ELR (cell line): ENCODE results near the gene TSSK2.
"Not testable (repeated sequence)": the region's sequence is repeated elsewhere in the genome, so short reads cannot be mapped to it uniquely, and the experiment has no call there.

Experiments used
- DNase-seq: peaks from one replicate; pipeline ENCODE4 v3.0.0-alpha.2; 2015; ENCODE audit warnings: low read depth

Gene TSSK2

DNA sequence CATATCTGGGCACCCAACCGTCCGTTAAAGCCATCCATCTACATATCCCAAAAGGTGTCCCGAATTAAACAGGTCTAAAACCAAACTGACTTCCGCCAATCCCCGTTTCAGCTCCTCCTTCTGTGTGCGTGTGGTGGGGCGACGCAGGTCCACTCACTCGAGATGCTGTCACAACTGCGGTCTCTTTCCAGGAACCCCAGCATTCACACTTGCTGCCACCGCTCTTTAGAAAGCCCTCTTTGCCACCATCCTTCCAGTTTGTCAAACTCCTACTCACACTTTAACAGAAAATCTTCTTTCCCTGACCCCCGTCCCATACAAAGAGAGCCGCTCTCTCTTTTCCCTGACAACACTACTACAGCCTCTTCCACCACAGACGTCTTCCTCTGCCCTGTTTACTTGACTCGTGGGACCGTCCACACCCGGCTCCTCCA lies 12.9 kb downstream of the TSSK2 start:
- peak; percentile 47 for DNase-seq

DNA sequence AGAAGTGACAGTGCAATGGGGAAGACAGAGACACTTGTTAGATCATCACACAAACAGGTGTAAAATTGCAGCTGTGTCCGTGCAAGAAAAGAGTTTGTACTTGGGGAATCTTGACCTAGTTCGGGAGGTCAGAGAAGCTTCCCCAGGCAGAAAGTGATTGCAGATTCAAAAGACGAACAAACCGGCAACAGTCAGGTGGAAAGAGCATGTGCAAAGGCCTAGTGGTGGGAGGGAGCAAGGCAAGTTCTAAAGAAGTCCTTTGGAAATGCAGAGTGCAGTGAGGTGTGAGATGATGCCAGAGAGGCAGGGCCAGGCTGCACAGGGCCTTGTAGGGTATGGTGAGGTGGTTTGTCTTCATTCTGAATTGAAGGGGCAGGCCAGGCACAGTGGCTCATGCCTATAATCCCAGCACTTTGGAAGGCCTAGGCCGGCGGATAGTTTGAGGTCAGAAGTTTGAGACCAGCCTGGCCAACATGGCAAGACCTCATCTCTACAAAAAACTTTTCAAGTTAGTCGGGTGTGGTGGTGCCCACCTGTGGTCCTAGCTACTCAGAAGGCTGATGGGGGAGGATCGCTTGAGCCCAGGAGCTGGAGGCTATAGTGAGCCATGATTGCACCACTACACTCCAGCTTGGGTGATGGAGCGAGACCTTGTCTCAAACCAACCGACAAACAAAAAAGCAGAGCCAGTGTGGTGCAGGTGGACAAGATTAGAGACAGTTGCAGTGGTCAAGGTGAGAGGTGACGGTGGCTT lies 15.3 kb downstream of the TSSK2 start:
- DNase-seq: peak; percentile 17

DNA sequence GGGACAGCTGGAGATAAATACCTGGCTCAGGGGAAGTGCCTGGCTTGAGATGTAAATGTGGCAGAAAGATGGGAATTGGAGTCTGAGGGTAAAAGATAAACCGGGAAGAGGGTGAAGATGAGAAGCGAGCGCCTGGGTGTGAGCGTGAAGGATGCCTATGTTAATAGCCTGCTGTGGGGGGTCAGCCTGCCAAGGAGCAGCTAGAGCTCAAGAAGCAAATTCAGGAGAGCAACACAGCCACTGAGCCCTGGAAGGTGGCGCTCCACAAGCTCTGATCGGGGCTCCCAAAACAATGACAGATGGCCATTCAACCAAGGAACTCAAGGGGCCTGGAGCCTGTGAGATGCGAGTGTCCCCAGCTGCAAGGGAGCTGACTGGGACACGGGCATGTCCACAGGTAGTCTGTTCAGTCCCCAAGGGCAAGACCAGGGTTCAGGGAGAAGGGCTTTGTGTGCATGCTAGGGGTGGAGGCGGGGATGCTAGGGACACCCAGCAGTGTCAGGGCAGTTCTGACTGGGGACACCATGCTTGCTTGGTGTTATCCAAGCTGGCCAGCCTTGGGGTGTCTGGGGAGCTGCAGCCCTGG lies 16.2 kb downstream of the TSSK2 start:
- no peak for DNase-seq

DNA sequence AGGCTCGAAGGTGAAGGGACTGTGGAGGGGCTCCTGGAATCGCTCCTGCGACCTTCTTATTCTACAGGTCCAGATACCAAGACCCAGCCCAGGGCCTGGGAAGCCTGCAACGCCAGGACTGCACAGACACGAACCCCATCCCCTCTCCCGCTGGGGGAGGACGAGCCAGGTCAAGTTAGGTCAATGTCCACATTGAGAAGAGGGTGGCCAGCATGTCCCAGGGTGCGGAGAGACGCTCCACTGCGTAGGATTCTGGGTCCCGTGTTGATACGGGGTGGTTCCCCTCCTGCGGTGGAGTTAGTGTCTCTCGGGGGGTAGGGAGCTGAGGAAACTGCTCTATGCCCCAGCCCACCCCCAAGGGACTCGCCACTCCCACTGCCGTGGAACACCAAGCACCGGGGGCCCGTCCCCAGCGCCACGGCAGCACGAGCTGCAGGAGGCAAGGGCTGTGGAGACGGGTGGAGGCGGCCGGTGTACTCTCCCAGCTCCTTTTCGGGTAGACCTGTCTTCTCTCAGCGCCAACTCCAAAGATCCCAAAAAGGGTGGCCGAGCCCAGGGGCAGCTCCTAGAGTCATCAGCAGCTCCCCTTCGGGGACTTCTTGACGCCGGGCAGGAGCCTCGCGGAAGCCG lies 17.4 kb downstream of the TSSK2 start:
- DNase-seq: no peak

DNA sequence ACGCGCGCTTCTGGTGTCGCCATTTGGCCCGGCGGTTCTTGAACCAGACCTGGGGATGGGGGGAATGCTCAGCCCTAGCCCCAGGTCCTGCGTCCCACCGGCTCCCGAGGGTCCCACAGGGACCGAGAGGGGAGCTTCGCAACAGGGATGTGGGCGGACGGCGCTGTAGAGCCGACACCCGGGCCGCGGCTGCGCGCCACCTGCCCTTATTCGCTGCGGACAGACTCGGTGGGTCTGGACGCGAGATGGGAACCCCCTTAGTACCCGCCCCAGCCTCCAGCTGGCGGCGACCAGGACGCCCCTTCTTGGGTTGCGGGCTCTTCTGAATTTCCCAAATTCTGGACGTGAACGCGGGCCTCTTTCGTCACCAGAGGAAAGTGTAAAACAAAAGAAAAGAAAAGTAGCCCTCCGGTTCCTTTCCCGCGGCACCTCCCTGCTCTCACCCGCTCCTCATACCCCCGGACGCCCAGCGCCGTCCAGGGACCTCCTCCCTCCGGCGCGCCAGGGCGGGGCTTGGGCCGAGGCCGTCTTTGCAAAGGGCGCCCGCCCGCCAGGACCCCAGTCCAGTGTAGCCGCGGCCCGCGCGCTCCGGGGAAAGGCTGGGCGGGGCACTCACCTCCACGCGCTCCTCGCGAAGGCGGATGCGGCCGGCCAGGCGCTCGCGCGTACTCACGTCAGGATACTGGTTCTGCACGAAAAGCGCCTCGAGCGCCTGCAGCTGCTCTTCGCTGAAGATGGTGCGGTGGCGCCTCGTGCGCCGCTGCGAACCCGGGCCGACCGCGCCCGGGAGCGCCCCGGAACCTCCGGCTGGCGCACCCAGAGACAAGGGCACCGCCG lies 18.2 kb downstream of the TSSK2 start:
- no peak for DNase-seq

DNA sequence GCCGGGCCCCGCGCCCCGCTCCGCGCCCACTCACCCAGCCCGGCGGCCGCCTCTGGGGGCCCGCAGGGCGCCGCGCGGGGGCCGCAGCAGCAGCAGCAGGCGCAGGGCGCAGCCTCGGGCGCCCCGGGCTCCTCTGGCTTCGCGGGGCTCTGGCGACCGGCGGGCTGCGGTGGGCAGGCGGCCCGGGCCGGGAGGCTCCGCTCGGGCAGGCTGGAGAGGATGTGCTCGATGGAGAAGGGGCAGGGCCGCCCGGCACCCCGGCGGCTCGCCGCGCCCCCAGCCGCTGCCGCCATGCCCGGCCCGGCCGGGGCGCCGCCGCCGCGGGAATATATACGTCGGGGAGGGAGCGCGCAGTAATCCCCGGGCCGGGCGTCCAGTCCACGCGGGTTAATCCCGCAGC lies 18.9 kb downstream of the TSSK2 start, which contains the start of gene GSC2:
TSS of gene GSC2 (minus strand) at position 302 of the 400 bp plus-strand sequence. CDS start at position 293, 9 bp downstream.
- DNase-seq: no peak

DNA sequence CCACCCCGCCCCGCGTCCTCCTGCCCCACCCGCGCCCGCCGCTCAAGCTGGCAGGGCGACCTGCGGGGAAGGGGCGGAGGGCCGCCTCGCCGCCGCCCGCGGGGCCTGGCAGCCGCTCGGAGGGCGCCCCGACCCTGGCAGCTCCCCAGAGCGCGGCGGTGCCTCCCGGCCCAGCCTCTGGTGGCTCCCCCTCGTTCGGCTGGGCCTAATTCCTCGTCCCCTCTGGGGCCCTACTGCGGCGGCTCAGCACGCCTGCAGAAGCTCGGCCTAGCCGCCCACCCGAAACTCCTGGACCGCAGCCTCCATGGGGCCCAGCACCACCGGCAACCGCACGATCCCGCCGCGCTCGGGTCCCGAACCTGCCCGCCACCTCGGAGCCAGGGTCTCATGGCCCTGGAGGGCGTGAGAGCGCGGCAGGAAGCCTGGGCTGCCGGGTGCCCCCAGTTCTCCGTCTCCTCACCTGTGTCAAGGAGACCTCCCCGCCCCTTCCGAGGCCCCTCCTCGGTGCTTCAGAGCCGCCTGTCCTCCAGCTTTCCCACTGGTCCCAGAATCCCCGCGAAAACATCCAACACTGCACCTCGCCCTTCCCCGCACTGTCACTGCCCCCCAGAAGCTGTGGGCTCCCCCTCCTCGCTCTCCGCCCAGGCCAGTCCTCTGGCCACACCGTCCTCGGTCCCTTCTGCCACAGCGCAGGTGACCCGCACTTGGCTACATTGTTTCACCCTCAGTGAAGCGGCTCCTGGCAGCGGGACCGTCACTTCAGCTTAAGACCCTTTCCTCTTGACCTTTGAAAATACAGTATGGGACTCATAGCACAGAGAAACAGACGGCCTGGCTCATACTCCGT lies 19.6 kb downstream of the TSSK2 start:
- DNase-seq: no peak

DNA sequence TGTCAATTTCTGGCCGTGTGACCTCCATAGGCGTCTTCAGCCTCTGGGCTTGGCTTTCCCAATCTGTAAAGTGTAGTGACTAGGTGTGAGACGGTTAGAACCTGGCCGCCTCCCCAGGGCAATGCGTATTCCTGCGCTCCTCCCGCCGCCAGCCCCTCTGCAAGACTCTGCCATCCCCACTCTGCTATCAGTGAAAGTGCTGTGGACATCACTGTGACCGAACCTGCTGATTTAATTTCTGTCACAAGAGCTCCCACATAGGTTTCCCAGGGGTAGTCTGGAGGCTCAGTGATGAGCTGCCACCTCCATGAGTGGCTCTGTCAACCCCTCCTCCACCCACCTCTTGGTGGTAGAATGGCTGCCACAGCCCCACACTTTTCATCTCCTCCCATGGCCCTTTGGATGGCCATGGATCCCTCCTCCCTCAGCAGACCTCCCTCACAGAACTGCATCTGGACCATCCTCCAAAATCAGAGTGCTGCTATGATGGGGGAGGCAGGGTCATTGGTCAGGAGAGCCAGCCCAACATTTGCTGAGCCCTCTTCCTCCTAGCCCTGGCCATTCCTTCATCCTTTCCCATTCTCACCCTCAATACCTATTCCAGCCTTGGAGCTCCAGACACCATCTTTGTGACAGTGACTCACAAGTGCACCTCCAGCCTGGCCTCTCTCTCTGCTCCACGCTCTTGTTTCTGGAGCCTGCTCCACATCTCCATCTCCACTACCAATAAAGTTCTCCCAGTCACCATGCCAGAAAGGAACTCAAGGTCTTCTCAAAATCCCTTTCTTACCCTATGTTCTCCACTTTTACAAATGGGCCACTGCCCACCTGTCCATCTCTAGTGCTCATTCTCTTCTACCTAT lies 20.5 kb downstream of the TSSK2 start:
- DNase-seq: no peak

DNA sequence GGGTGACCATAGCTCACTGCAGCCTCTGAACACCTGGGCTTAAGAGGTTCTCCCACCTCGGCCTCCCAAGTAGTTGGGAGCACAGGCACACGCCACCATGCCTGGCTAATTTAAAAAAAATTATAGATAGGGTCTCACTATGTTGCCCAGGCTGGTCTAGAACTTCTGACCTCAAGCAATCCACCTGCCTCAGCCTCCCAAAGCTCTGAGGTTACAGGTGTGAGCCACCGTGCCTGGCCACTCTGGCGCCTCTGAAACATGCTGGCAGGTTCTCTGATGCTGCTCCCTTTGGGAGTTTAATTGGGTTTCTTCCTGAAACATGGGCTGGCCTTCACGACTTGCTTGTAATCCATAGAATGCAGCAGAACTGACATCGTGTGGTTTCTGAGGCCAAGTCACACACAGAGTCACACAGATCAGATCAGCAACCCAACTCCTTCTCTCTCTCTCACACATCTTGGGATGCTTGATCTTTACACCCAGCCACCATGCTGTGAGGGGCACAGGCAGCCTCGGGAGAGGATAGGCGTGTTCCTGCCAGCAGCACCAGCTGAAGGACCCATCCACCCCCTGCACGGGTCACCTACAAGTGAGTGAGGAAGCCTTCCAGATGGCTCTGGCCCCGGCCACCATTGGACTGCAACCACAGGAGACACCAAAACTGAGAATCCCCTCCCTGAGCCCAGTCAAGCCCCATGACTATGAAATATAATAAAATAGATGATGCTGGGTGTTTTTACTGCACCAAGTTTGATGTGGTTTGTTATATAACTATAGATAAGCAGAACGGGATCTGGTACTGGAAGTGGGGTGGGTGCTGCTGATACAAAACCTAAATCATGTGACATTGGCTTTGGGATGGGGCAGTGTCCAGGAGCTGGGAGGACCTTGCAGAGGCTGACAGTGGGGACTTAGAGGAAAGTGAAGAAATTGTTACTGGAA lies 22.1 kb downstream of the TSSK2 start:
- DNase-seq: no peak

DNA sequence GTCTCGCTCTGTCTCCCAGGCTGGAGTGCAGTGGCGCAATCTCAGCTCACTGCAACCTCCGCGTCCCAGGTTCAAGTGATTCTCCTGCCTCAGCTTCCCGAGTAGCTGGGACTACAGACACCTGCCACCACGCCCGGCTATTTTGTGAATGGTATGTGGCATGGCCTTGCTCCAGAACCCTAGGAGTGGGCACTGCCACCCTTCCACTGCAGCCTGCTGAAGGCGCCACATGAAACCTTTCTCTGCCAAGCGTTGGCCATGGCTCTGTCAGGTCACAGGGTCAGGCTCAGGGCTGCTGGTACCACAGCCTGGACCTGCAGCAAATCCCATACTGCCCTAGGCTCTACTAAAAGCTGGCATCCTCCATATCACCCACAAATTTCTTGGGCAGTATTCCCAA lies 25.0 kb downstream of the TSSK2 start:
- not testable (repeated sequence) for DNase-seq

DNA sequence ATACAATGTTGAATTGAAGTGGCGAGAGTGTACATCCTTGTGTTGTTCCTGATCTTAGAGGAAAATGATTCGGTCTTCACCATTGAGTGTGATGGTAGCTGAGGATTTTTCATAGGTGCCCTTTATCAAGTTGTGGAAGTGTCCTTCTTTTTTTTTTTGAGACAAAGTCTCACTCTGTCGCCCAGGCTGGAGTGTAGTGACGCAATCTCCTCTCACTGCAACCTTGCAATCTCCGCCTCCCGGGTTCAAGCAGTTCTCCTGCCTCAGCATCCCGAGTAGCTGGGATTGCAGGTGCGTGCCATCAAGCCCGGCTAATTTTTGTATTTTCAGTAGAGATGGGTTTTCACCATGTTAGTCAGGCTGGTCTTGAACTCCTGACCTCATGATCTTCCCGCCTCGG lies 27.5 kb downstream of the TSSK2 start:
- not testable (repeated sequence) for DNase-seq

DNA sequence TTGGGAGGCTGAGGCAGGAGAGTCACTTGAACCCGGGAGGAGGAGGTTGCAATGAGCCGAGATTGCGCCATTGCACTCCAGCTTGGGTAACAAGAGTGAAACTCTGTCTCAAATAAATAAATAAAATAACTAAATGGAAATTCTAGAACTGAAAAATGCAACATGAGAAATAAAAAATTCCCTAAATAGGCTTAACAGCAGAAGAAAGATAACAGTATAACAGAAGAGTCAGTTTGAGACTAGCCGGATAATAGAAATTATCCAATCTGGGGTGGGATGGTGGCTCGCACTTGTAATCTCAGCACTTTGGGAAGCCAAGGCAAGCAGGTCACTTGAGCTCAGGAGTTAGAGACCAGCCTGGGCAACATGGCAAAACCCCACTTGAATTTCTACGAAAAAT lies 33.3 kb downstream of the TSSK2 start:
- no peak for DNase-seq

DNA sequence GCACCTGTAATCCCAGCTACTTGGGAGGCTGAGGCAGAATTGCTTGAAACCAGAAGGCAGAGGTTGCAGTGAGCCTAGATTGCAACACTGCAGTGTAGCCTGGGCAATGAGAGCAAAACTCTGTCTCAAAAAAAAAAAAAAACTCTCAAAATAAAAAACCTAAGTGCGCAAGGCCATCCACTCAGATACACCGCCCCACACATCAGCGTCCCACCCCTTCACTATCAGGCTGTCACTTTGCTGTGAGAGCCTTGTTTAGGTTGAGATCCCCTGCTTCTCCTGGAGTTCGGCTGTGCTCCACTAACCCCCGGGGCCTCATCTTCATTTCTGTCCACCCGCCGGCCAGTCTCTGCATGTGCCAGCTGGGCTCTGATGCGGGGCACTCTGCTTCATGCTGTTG lies 35.3 kb downstream of the TSSK2 start:
- no peak for DNase-seq

DNA sequence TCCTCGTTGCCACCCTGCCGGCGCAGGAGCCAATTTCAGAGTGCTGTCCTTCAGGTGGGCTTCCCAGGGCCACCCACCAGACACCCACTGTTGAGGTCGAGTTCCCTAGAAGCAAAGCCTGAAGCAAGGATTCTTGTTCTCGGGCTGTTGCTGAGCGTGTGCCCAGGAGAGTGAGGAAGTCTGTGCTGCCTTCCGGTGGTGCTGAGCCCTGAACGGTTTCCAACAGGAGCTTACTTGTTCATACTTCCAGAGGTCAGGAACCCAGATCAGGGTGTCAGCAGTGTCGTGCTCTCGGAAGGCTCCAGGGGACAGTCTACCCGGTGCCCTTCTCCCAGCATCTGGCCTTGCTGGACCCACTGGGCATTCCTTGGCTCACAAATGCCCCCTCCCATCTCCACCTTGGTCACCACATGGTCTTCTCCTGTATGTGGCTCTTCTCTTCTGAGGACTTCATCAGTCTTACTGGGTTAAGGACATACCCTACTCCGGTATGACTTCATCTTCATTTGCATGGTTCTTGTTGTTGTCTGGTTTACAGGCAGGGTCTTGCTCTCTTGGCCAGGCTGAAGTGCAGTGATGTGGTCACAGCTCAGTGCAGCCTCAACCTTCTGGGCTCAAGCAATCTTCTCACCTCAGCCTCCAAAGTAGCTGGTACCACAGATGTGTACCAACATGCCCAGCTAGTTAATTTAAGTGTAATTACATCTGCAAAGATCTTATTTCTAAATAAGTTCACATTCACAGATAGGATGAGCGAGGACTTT lies 36.2 kb downstream of the TSSK2 start:
- no peak for DNase-seq

DNA sequence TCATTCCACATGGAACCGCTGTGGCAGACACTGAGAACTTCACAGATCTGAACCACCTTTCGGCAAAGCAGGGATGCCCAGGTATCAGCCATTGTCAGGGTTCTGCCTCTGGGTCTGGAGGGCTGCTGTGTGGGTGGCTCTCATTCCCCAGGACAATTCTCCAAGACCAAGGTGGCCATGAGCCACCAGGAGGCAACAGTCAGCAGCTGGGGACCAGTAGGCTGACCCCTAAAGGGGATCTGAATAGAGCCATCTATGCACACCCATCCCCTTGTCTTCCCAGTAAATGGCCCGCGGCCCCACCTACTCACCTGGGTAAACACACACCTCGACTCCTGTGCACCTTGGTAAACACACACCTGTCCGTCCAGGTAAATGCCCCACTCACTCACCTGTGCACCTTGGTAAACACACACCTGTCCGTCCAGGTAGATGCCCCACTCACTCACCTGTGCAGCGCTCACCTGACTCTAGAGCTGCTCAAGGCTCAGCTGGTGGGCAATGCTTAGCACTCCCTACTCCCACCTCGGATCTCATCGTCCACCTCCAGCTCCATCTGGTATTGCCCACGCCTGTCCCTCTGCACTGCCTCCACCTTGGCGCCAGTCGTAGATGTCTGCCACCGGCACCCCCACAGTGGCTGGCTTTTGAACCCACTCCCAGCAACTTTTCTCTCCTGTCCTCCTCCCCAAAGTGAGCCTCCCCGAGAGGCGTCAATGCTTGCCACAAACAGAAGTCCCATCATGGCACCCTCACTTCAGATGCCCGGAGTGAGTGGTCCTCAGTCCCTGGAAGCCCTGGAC lies 37.2 kb downstream of the TSSK2 start:
- DNase-seq: no peak

DNA sequence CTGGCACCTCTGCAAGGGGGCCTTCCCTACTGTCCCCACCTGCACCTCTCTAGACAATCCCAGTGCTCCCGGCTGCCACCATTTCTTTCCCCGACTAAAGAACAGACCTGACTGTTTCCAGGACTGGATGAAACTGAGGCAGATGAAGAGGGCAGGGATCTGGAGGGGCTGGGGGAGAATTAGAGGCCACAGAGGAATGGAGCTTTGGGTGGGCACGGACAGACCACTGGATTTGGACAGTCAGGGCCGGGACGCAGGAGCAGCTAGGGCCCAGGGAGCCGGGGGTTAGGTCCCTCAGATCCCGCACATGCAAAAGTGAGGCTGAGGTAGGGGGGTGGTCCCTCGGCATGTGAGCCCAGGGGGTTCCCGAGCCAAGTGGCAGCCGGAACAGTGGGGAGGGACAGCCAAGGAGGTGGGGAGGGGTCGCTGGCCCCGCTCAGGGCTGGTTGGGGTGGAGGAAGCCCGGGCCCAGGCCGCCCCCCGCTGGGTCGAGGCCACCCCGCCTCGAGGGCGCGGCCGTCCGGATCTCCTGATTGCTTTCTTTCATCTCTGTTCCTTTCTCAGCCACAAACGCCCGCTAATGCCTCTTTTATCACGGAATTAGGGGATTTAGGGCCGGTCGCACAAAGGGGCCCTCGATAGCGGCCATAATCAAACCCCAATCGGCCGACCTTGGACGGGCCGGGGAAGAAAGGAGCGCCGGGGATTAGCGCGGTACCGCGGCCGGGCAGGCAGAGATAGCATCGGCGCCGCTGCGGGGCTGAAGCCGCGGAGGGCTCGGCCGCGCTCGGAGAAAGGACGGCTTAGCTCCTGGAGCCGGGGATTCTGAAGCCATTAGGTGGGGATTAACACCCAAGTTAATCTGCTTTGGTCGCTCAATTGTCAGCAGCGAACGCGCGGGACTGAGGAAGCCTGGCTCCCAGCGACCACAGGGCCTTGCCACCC lies 38.2 kb downstream of the TSSK2 start:
- no peak for DNase-seq

DNA sequence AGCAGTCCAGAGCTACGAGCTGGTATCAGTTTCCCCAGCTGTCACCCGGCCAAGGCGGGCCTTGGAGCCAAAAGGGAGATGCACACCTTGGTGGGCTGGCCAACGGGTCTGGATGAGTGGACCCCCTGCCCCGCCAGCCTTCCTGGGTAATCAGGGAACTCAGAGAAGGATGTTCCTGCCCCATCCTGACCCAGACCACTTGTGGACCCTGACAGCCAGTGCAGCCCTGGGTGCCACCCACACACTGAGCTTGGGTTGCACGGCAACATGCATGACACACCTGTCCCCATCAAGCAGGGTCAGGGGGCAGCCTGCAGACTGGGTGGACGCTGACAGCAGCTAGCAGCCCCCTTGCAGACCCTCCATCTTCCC lies 38.8 kb downstream of the TSSK2 start:
- DNase-seq: no peak
